Astrocyte of the hippocampus (primary cell): ENCODE measurements around the gene AGBL4.

Experiments
- DNase-seq: peaks from one replicate; pipeline ENCODE4 v3.0.0; 2011; ENCODE audit warnings: low read depth, low spot score

Gene AGBL4

DNA sequence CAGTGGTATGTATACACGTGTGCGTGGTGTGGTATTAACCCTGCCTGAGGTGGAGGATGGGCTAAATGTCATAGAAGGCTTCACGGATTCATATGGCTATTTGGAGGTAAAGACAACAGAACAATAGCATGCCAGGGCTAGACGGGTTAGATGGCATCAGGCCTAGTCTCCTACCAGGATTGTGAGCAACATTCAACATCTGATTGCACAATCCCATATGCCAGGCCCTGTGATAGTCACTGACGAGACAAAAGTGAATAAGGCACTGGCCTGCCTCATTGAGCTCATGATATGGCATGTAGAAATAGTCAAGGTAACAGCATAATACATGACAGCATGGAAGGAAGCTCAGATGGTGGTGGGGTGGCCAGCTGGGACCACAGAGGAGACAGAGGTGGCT is 1079.9 kb downstream of the AGBL4 start:
- no peak for DNase-seq

DNA sequence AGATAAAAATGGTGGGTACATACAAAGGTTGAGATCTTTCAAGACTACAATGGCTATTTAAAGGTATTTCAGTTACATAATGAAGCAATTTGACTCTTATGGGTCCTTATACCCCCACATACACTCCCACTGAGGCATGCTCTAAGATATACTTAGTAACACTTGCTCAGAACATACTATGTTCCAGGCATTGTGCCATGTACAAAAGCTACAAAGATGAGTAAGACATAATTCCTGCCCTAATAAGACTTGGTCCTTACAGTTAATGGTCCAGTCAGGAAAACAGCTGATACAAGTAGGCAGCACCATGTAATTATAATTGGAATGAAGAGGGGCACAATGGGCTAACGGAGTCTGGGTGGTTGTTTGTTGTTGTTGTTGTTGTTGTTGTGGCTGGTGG is 1080.4 kb downstream of the AGBL4 start:
- DNase-seq, result peak; percentile 52

DNA sequence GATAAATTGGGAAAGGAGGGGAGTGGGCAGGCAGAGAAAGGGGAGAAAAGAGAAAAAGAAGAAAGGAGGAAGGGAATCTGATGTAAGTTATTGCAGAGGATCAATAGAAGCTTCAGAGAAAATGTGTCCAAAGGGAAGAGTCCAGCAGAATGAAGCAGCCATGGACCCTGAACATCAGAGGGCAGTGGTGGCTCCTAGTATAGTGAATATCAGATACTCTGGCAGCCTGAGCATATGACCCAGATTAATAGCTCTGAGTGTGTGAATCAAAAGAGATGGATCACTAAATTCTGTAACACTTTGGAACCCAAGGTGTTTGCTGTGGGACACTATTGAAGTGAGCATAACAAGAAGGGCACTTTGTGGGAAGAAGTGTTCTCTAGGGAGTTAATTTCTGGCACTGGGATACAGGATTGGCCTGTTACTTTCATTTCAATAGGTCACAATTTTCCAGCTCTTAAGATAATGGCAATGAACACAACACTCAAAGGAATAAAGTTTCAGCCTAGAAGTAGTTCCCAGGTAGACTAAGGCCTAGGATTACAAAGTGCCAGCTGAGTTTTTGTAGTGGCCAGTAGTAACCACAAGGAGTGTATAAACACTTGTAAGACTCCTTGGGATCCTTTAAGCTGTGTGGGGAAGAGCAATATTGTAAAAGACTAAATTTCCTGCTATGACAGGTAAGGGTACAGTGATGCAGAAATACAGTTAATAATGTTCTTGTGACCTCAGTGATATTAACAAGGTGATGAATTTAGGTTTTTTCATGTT is 1082.6 kb downstream of the AGBL4 start:
- DNase-seq, result no peak

DNA sequence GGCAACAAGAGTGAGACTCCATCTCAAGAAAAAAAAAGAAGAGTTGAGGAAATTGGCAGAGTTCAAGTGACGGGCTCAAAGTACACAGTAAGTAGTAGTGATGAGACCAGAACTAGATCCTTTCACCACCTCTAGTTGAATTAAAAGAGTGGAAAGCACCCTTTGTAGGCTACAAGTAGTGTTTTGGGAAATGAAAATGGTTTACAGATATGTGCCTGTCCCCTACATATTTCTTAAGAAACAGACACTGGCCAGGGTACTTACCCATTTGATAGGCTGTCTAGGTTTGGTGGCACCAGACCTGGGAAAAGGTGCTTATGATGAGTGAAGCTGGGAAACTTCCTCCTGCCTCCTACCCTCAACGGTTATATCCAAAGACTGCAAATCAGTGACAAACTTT is 1083.4 kb downstream of the AGBL4 start:
- DNase-seq, result no peak

DNA sequence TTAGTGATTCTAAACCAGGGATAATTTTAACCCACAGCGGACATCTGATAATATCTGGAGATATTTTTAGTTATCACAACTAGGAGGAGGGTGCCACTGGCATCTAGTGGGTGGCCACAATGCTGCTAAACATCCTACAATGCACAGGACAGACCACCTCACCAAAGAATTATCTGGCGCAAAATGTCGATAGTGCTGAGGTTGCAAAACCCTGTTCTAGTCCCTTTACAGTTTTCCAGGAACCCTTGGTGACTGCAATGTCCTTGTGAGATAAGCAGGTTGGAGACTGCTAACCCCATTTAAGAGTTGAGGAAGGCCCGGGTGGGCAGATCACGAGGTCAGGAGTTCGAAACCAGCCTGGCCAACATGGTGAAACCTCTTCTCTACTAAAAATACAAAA is 1083.9 kb downstream of the AGBL4 start:
- no peak for DNase-seq

DNA sequence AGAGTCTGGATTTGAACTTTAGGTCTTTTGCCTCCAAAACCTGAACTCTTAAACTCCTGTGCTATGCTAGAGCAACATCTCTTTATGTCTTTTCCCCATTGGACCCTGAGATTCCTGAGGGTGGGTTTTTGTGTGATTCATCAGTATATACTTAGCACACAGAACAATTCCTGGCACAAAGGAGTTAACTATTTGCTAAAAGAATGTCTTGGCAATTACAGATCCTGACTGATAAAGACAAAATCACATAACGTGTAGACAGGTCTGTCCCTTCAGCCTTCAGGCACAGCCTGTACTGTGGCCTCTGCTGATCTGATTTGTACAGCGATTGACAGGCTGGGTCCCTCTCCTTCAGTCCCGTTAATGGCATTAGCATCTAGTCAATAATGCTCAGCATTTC is 1084.7 kb downstream of the AGBL4 start:
- peak; percentile 70 for DNase-seq

DNA sequence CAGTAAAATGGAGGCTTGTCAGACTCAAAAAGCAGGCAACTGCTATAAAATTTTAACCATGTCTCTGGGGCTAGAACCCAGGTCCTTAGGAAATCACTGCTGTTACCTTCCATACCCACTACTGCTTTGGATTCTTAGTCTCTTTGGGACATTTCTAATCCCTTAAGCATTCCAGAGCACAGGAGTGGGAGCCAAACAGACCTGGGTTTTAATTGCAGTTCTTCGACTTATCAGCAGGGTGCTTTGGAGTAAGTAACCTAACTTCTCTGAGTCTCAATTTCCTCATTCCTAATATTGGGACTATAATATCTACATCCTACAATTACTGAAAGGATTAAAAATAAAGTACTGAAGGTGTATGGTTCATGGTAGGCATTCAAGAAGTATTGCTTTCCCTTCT is 1086.0 kb downstream of the AGBL4 start:
- DNase-seq, result no peak

DNA sequence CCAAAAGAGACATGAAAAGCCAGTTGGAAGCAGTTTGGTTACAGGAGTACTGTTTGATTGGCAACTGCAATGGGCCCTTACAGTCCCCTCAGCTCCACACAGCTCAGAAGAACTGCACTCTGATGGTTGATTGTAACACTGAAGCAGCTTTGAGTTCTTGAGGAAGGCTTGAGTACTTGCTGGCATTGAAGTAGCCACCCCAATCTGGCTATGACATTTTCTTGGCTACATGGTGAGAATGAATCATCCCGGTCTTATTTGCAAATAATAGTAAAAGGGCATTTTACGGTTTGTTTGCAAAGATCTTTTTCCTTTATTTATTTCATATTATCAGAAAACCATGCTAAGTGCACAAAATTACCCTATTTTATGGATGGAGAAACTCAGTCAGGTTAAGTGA is 1087.3 kb downstream of the AGBL4 start:
- peak; percentile 69 for DNase-seq

DNA sequence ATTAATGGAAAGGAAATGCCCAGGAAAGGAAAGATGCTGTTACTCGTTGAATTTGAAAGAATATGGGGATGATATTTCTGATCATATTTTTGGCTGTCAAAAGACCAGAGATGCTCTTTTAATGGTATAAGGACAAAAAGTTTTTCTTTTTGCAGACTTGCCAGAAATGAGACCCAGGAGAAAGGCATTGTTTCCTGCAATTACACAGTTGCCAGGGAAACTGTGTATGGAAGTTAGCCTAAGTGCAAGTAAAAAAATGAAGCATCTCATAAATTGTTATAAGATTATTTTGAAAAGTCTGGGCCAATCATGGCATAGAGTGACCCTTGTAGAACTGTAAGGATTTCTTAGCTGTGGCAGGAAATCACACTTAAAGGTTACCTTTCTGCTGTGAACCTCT is 1091.4 kb downstream of the AGBL4 start:
- DNase-seq, result peak; percentile 17

DNA sequence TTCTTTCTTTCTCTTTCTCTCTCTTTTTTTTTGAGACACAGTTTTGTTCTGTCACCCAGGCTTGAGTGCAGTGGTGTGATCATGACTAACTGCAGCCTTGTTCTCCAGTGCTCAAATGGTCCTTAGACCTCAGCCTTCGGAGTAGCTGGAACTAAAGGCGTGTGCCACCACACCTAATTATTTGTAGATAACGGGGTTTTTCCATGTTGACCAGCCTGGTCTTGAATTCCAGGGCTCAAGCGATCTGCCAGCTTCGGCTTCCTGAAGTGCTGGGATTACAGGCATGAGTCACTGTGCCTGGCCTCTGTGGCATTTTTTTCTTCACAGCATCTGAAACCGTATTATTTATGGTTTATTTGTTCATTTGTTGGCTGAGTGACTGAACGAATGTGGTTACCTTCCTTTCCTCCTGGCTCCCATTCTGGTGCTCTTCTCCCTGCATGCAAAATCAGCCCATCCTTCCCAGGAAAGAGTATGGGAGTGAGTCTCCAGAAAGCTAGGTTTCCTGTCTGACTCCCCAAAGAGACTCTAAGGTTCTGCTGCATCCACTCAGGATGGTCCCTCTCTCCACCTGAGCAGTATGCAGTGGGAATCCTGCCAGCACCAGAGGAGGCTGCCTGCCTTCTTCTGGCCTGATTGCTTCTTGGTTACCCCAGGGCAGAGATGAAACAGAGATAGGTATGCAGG is 1092.1 kb downstream of the AGBL4 start:
- peak; percentile 93 for DNase-seq

DNA sequence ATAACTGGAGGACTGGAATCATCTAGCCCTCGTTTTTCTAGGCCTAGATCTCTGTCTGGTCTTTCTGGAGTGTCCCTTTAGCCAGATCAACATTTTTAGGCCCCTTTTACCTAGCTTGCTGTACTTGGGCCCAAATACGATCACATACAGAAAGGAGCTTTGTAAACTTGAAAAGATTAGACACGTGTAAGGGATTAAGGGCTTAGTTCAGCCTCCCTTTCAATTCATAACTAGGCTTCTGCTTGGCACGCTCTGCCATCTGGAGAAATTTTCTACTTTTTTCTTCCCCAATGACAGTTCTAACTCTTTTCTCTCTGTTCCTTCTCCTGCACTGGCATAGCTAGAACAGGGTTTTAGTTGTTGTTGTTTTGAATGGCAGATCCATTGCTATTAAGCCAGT is 1093.7 kb downstream of the AGBL4 start:
- DNase-seq, result no peak

DNA sequence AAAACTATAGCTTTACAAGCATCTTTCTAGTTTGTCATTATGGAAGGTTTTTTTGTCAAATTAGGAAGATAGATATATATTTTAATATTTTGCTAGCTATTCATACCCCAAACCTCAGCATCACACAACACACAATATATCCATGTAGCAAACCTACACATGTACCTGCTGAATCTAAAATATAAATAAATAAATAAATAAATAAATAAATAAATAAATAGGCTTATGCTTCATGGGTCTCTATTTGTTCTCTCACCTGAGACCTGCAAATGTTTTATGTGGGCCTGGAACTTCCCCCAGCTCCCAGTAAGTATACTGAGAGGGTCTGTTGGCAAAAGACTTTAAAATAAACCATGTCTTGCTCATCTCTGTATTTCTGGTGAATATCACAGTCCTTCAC is 1099.7 kb downstream of the AGBL4 start:
- DNase-seq, result no peak

DNA sequence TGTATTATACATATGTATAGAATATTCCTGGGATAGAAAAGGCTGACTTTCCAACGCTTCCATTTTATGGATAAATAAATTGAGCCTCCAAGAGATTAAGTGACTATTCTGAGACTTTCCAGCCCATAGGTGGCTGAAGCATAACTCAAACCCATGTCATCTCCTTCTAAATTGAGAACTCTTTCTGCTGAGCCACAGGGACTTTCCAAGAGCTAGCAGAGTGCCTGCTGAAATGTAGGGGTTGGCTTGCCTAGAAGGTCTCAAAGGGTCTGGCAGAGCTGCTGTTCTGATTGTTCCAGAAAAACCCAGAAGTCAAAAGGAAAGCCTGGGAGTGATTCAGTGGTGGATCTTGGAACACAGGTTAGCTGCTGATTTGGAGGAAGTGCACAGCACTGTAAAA is 1100.6 kb downstream of the AGBL4 start:
- no peak for DNase-seq

DNA sequence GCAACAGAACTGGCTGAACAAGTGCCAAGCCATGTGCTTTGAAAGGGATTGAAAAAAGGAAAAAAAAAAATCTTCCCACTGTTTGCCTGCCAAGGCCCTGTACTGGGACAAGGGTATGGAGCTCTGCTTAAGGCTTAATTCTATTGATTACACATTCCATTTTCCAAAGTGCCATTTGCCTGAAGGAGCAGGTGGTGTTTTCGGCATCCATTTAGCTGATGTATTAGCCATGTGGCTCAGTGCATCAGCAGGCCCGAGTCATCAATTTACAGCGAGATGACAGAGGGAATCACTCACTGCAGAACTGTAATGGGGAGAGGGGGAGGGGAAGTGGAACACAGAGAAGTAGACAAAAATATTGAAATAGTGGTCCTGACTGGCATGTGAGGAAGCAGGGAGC is 1102.9 kb downstream of the AGBL4 start:
- DNase-seq, result no peak

DNA sequence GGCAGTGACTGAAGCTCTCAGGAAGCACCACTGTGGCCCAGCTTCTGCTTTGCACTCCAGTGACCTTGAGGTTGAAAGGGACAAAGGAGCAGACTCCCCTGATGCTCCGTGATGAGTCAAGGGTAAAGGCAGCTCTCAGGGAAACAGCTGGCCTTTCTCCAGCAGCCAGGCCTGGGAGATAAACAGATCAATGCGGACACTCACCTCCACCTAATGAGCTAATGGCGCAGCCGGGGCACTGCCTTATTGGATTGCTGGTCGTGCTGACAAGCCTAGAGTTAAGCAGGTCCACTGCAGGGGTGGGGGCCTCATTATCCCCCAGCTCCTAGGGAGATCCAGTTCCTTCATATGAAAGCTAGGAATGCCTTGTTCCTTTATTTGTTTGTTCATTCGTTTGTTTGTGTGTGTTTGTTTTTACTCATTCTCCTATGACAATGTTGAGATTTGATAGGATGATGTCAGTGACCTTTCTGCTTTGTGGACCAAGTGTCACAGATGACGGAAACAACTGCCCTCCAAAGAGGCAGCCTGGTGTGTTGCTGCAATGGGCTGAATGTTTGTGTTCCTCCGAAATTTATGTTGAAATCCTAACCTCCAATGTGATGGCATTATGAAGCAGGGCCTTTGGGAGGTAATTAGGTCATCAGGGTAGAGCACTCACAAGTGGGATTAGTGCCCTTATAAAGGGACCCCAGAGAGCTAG is 1105.7 kb downstream of the AGBL4 start:
- DNase-seq, result no peak

DNA sequence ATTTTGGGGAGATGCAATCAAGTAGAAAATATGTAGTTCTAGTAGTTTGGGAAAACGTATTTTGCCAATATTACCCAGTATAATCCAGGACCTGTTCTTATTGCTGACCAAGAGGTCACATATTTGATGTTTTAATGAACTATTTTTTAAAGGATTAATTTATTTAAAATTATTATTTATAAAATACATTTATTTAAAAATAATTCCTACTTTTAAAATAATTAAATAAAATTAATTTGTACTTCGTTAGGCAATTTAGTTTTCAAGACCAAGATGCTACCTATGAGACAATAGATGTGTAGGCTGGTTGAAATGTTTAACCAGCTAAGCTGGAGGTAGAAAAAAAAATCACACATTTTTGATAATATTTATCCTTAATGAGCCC is 1106.7 kb downstream of the AGBL4 start:
- DNase-seq, result no peak

DNA sequence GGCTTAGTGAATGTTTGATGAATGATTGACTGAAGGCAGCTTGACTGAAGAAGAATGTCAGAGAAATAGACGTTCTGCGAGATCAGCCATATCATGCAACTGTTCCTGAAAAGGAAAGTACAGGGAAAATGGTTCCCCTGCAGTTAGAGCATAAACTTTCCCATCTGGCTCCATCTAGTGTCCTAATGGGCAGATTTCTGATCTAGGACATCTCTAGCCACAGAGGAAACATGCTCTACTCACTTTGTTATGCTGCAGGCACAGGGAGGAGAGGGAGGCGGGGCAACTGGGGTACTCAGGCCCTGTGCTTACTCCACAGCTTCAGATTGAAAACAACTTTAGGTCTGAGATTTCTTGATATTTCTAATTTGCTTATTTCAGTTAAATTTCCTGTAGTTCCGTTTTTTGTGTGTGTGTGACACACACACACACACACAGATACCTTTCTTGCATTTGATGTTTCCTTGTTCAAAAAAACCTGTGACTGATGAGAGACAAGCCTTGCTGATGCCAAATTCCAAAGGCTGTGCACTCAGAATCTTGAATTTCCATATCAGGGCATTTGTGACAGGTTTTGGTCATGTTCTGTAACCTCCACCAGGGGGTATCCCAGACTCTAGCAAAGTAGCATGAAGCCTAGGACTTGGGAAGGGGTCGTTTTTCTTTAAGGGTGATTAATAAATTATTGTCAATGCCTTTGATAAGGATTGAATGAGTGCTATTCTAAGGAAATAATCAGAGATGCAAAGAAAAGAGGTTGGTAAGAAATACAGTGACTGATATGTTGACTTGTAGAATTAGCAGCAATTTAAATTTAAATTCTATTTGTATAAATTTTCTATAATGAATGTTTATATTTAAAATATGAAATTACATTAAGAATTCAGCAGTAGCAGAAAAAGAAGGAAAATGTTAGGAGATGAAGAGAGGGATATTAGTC is 1107.4 kb downstream of the AGBL4 start:
- DNase-seq, result peak; percentile 80

DNA sequence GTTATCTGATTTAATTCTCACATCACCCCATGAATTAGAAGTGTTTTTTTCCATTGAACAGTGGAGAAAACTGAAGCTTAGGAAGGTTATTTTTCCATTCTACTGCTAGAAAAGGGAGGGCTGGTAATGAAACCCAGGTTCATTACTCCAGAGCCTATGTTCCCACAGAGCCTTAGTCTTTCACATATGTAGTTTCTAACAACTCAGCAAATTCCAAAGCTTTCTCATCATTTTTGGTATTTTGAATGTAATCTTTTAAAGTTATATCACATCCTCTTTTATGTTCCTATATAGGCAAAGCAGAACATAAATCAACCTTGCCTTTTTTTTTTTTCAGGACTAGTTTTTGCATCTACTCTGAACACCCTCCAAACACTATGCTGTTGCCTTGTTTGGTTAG is 1115.1 kb downstream of the AGBL4 start:
- no peak for DNase-seq

DNA sequence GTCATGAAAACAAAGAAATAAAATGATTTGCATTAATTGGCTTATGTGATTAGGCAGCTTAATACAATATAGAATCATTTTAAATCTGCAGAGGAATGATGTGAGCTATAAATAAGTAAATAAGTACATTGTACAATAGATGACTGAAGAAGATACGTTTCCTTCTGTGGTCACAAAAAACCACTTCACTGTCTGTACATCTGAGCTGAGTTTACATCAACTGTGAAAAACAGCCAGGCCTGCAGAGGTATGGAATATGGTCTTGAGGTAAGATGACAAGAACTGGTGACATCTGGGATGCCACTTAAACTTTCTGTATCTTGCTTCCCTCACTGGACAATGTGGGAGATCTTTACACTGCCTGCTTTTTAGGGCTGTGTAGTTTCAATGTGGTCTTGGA is 1117.0 kb downstream of the AGBL4 start:
- no peak for DNase-seq

DNA sequence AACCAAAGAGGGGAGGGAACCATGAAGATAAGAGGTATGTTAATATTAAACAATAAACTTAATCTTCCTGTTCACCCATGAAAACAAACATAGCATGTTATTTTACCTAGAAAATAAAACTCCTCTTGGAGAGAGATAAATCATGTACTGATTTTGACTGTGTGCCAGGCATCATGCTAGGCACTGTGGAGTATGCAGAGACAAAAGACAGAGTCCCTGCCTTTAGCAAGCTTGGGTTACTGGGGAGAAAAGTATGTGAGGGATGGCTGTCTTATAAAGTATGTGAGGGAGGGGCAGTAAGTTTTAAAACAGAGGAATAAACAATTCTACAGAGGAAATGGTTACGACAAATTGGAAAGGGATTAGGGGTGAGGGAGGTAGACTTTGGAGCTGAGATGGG is 1117.6 kb downstream of the AGBL4 start:
- no peak for DNase-seq

DNA sequence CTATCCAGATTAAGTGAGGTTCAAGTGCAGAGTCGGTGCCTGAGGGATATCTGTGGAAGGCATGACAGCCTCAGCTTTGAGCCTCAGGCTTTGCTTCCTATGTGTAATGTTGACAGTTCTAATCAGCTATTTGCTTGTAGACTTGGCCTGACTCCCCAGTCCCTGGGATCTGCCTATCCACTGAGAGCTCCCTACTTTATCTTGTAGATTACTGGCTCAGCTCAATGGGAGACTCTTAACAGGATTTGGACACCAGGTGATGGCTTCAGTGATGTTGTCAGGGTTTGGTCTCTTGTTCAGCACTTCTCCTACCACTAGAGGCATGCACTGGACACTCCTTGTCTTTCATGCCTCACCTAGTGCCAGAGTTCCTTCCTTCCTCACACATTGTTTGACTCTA is 1120.5 kb downstream of the AGBL4 start:
- DNase-seq, result no peak

DNA sequence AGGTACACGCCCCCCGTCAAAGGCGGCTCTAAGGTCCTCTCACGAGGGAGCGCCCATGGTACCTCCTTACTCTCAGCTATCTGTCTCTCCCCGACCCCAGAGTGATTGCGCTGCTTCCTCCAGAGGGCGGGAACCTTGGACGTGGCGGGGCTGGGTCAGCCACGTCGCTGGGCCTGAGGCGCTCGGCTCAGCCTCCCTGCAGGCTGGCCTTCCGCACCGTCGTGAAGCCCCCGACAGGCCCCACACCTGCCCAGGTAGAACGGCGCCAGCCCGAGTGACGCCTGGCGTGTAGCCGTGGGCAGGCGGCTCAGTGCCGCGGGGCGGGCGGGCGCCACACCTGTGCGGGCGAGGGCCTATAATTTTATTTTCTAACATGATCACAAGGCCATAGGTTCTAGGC is 1124.9 kb downstream of the AGBL4 start:
- no peak for DNase-seq
